Activated T-cell treated with anti-CD3 and anti-CD28 coated beads, Interleukin-2, amount 50 U/mL, for 4 hours (primary cell): ENCODE results near the gene FDCSP. TPM values are rescaled to one million over a fixed set of nuclear protein-coding genes. Genes with fewer than 3 reads are reported as not detected.
"Not testable (repeated sequence)": the region's sequence is repeated elsewhere in the genome, so short reads cannot be mapped to it uniquely, and the experiment has no call there.

Experiments used
- ATAC-seq, 2 donors: fragments of 200-7000 bp; cut with Tn5 transposase; one replicate each; pipeline ENCODE4 v1.10.0; 2021
- DNase-seq: peaks from one replicate; pipeline ENCODE4 v3.0.0-alpha.2; 2020
- H3K27me3 Mint-ChIP-seq: one replicate; pipeline ENCODE4 v1.8.0; 2021; ENCODE audit warnings: low read depth, mixed read lengths
- H3K36me3 Mint-ChIP-seq: one replicate; pipeline ENCODE4 v1.8.0; 2022; ENCODE audit warnings: mixed read lengths; ENCODE audit not compliant: insufficient read depth
- H3K4me1 Mint-ChIP-seq: one replicate; pipeline ENCODE4 v1.8.0; 2021; ENCODE audit warnings: low read depth, mixed read lengths
- H3K4me3 Mint-ChIP-seq: one replicate; pipeline ENCODE4 v1.8.0; 2021; ENCODE audit warnings: mild to moderate bottlenecking, moderate library complexity, mixed read lengths
- H3K9me3 Mint-ChIP-seq: one replicate; pipeline ENCODE4 v1.8.0; 2021; ENCODE audit warnings: mixed read lengths
- total RNA-seq, 3 donors: library from RNA; stranded (reverse); gene quantifications; one replicate each; pipeline ENCODE4 v1.2.1, GENCODE V29; 2021

FDCSP gene
- total RNA-seq, 3 donors from 2014 or later, result not detected

- peaks cover 3% of the 10 kb centered on the region for H3K9me3 Mint-ChIP-seq
- no peak for DNase-seq
- no peaks in the 10 kb centered on the region for H3K36me3 Mint-ChIP-seq
- H3K27me3 Mint-ChIP-seq, result no peaks in the 10 kb centered on the region
- ATAC-seq, result no peak
- no peak overlapping the region for H3K4me3 Mint-ChIP-seq
- H3K4me1 Mint-ChIP-seq, result no peaks in the 10 kb centered on the region
These were observed 22.3 kb upstream of the FDCSP start for GRCh38 chr4:70203601-70204000.

GRCh38 chr4:70212752-70213151 lies 13.2 kb upstream of the FDCSP start:
- not testable (repeated sequence) for H3K4me3 Mint-ChIP-seq, H3K9me3 Mint-ChIP-seq, H3K36me3 Mint-ChIP-seq, H3K27me3 Mint-ChIP-seq, ATAC-seq, DNase-seq, H3K4me1 Mint-ChIP-seq

- not testable (repeated sequence) for H3K4me1 Mint-ChIP-seq, H3K4me3 Mint-ChIP-seq, H3K27me3 Mint-ChIP-seq, ATAC-seq, DNase-seq, H3K9me3 Mint-ChIP-seq, H3K36me3 Mint-ChIP-seq
These were observed 9.8 kb upstream of the FDCSP start for GRCh38 chr4:70216109-70216508.

- not testable (repeated sequence) for H3K9me3 Mint-ChIP-seq, H3K27me3 Mint-ChIP-seq, DNase-seq, H3K36me3 Mint-ChIP-seq, H3K4me3 Mint-ChIP-seq, H3K4me1 Mint-ChIP-seq, ATAC-seq
These were observed 9.4 kb upstream of the FDCSP start for GRCh38 chr4:70216550-70216949.

GRCh38 chr4:70221389-70221788 lies 4.5 kb upstream of the FDCSP start:
- not testable (repeated sequence) for H3K4me3 Mint-ChIP-seq, H3K27me3 Mint-ChIP-seq, ATAC-seq, H3K36me3 Mint-ChIP-seq, H3K9me3 Mint-ChIP-seq, DNase-seq, H3K4me1 Mint-ChIP-seq

- H3K27me3 Mint-ChIP-seq, H3K4me1 Mint-ChIP-seq, H3K9me3 Mint-ChIP-seq, DNase-seq, H3K4me3 Mint-ChIP-seq, H3K36me3 Mint-ChIP-seq, ATAC-seq: not testable (repeated sequence)
These were observed 4.1 kb upstream of the FDCSP start for GRCh38 chr4:70221818-70222217.

- Mint-ChIP-seq H3K4me1 (no peaks in the 10 kb centered on the region), H3K9me3 (peaks cover 3% of the 10 kb centered on the region), H3K36me3 (no peaks in the 10 kb centered on the region), H3K27me3 (no peaks in the 10 kb centered on the region), H3K4me3 (no peak overlapping the region)
- no peak for ATAC-seq
- DNase-seq, result no peak
These were observed 10.2 kb downstream of the FDCSP start for GRCh38 chr4:70236125-70236524.

- Mint-ChIP-seq H3K36me3 (no peaks in the 10 kb centered on the region), H3K9me3 (peaks cover 3% of the 10 kb centered on the region), H3K27me3 (no peaks in the 10 kb centered on the region), H3K4me1 (no peaks in the 10 kb centered on the region), H3K4me3 (no peak overlapping the region)
- no peak for DNase-seq
- no peak for ATAC-seq
These were observed 13.4 kb downstream of the FDCSP start for GRCh38 chr4:70239131-70239883.

- Mint-ChIP-seq H3K27me3 (no peaks in the 10 kb centered on the region), H3K9me3 (peaks cover 3% of the 10 kb centered on the region), H3K36me3 (no peaks in the 10 kb centered on the region), H3K4me1 (no peaks in the 10 kb centered on the region), H3K4me3 (no peak overlapping the region)
- ATAC-seq (no peak), DNase-seq (no peak)
These were observed 14.1 kb downstream of the FDCSP start for GRCh38 chr4:70239884-70240591.

GRCh38 chr4:70242297-70242696 lies 16.4 kb downstream of the FDCSP start, which contains the start of gene CSN3:
CSN3 (plus strand) TSS chr4:70242597; CDS start chr4:70244820, 2,223 bp downstream.
- not testable (repeated sequence) for H3K4me3 Mint-ChIP-seq, H3K4me1 Mint-ChIP-seq, H3K9me3 Mint-ChIP-seq, ATAC-seq, H3K27me3 Mint-ChIP-seq, DNase-seq, H3K36me3 Mint-ChIP-seq

- Mint-ChIP-seq H3K36me3 (no peaks in the 10 kb centered on the region), H3K4me3 (no peak overlapping the region), H3K27me3 (no peaks in the 10 kb centered on the region), H3K9me3 (peaks cover 3% of the 10 kb centered on the region), H3K4me1 (no peaks in the 10 kb centered on the region)
- DNase-seq, result no peak
- no peak for ATAC-seq
These were observed 17.2 kb downstream of the FDCSP start for GRCh38 chr4:70243091-70243490.

- Mint-ChIP-seq H3K27me3 (no peaks in the 10 kb centered on the region), H3K4me3 (no peak overlapping the region), H3K4me1 (no peaks in the 10 kb centered on the region), H3K9me3 (peaks cover 3% of the 10 kb centered on the region), H3K36me3 (no peaks in the 10 kb centered on the region)
- DNase-seq (no peak), ATAC-seq (no peak)
These were observed 25.5 kb downstream of the FDCSP start for GRCh38 chr4:70251250-70251944.

- ATAC-seq, result no peak
- Mint-ChIP-seq H3K36me3 (no peaks in the 10 kb centered on the region), H3K9me3 (peaks cover 3% of the 10 kb centered on the region), H3K4me1 (no peaks in the 10 kb centered on the region), H3K27me3 (no peaks in the 10 kb centered on the region), H3K4me3 (no peak overlapping the region)
- no peak for DNase-seq
These were observed 26.0 kb downstream of the FDCSP start for GRCh38 chr4:70251945-70252277.

GRCh38 chr4:70269674-70270073 lies 43.8 kb downstream of the FDCSP start:
- Mint-ChIP-seq H3K4me3 (no peak overlapping the region), H3K9me3 (peaks cover 3% of the 10 kb centered on the region), H3K4me1 (no peaks in the 10 kb centered on the region), H3K27me3 (no peaks in the 10 kb centered on the region), H3K36me3 (no peaks in the 10 kb centered on the region)
- ATAC-seq, result no peak
- DNase-seq, result no peak

- Mint-ChIP-seq H3K4me3 (no peak overlapping the region), H3K4me1 (no peaks in the 10 kb centered on the region), H3K9me3 (peaks cover 3% of the 10 kb centered on the region), H3K27me3 (no peaks in the 10 kb centered on the region), H3K36me3 (no peaks in the 10 kb centered on the region)
- ATAC-seq (no peak), DNase-seq (no peak)
These were observed 51.2 kb downstream of the FDCSP start for GRCh38 chr4:70277121-70277520.
